K562 (cell line): ENCODE measurements around the gene COMP.

Experiments used
- ATF7 ChIP-seq: fragments of 450-650 bp; IDR thresholded peaks from 2 replicates; pipeline ENCODE4 v1.7.1; 2014; ENCODE audit warnings: mild to moderate bottlenecking, moderate library complexity
- DPF2 ChIP-seq: fragments of 450-650 bp; IDR thresholded peaks from 2 replicates; pipeline ENCODE4 v1.6.1; 2016
- EP300 ChIP-seq: IDR thresholded peaks from 2 replicates; pipeline ENCODE4 v1.6.1; 2012; ENCODE audit warnings: low read length, improper control_type of control experiment
- FOXM1 ChIP-seq, 2 experiments: fragments of 450-650 bp in 1 of 2; sonication (generic) in 1 of 2; formaldehyde crosslinking in 1 of 2; IDR thresholded peaks; 2 replicates each; pipeline versions ENCODE4 v1.6.1 to v1.9.0; 2017 to 2022; ENCODE audit warnings: low read depth in 2 of 2, mild to moderate bottlenecking in 2 of 2, missing genetic modification reagents in 1 of 2, moderate library complexity in 1 of 2
- MAFK ChIP-seq: IDR thresholded peaks from 2 replicates; pipeline ENCODE4 v1.6.1; 2011; ENCODE audit warnings: low read length, improper control_type of control experiment
- NFE2L1 ChIP-seq: fragments of 450-650 bp; IDR thresholded peaks from 2 replicates; pipeline ENCODE4 v1.6.1; 2016; ENCODE audit warnings: missing genetic modification characterization, low read depth, mild to moderate bottlenecking, missing compliant biosample characterization, moderate library complexity, borderline replicate concordance
- POLR2A ChIP-seq: fragments of 450-650 bp; conservative IDR thresholded peaks from 2 replicates; pipeline ENCODE4 v1.6.1; 2016
- YY1 ChIP-seq, 3 experiments: IDR thresholded peaks; 2 replicates each; pipeline ENCODE4 v1.6.1; 2011; ENCODE audit warnings: low read length in 2 of 3, mild to moderate bottlenecking in 2 of 3, moderate library complexity in 2 of 3, borderline replicate concordance in 1 of 3, control low read depth in 1 of 3, low read depth in 1 of 3; ENCODE audit not compliant: insufficient read depth in 3 of 3, insufficient replicate concordance in 2 of 3, control insufficient read depth in 1 of 3, insufficient read length in 1 of 3; ENCODE audit errors: extremely low read depth in 1 of 3
- ZKSCAN3 ChIP-seq: fragments of 250-450 bp; sonication (Bioruptor Pico); IDR thresholded peaks from 2 replicates; pipeline ENCODE4 v1.4.0; 2020
- TF ChIP-seq, protein P1 (sequence below), 2 experiments: fragments of 450-650 bp; formaldehyde crosslinking in 1 of 2; IDR thresholded peaks; 2 replicates each; pipeline versions ENCODE4 v1.4.0 to v1.6.1; 2014 to 2020; ENCODE audit warnings: mild to moderate bottlenecking in 2 of 2, borderline replicate concordance in 1 of 2, low read depth in 1 of 2

DNA sequence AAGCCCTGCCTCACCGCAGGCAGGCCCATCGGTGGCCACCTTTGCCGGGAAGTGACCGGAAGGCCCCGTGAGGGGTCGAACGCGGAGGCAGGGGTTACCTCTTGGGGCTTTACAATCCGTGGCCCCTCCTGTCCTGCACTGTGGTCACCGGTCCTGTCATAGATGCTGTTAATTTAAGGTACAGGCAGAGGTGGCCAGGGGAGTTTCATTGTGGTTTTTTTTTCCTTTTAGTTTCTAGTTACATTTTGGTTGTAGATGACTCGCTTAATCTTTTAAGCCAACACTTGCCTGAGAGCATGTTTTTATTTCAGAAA, 13.1 kb downstream of the COMP start:
- TF ChIP-seq ATF7 (no peak), EP300 (no peak), NFE2L1 (tag) (no peak), POLR2A (no peak), YY1 (IDR thresholded peaks at IDR 0.05; ENCODE audit: borderline replicate concordance in 1 of 3, control insufficient read depth in 1 of 3, extremely low read depth in 1 of 3, insufficient read depth in 3 of 3, insufficient read length in 1 of 3, insufficient replicate concordance in 2 of 3, low read depth in 1 of 3, low read length in 2 of 3) (no peak), MAFK (no peak), FOXM1 (IDR thresholded peaks at IDR 0.05; ENCODE audit: low read depth) (no peak), FOXM1 (CRISPR knock-in tag; IDR thresholded peaks at IDR 0.05; ENCODE audit: low read depth) (no peak), DPF2 (no peak), ZKSCAN3 (CRISPR knock-in tag) (no peak)
- TF ChIP-seq, protein P1, sequence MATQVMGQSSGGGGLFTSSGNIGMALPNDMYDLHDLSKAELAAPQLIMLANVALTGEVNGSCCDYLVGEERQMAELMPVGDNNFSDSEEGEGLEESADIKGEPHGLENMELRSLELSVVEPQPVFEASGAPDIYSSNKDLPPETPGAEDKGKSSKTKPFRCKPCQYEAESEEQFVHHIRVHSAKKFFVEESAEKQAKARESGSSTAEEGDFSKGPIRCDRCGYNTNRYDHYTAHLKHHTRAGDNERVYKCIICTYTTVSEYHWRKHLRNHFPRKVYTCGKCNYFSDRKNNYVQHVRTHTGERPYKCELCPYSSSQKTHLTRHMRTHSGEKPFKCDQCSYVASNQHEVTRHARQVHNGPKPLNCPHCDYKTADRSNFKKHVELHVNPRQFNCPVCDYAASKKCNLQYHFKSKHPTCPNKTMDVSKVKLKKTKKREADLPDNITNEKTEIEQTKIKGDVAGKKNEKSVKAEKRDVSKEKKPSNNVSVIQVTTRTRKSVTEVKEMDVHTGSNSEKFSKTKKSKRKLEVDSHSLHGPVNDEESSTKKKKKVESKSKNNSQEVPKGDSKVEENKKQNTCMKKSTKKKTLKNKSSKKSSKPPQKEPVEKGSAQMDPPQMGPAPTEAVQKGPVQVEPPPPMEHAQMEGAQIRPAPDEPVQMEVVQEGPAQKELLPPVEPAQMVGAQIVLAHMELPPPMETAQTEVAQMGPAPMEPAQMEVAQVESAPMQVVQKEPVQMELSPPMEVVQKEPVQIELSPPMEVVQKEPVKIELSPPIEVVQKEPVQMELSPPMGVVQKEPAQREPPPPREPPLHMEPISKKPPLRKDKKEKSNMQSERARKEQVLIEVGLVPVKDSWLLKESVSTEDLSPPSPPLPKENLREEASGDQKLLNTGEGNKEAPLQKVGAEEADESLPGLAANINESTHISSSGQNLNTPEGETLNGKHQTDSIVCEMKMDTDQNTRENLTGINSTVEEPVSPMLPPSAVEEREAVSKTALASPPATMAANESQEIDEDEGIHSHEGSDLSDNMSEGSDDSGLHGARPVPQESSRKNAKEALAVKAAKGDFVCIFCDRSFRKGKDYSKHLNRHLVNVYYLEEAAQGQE (IDR thresholded peaks at IDR 0.05; ENCODE audit: borderline replicate concordance) = no peak
- TF ChIP-seq, protein P1 (CRISPR knock-in tag; IDR thresholded peaks at IDR 0.05; ENCODE audit: low read depth) = no peak
